Testis (tissue), 3 donors: ENCODE measurements around the gene TRAK2. TPM values are rescaled to one million over a fixed set of nuclear protein-coding genes. Genes with fewer than 3 reads are reported as not detected.
A peak's percentile ranks its signal among the peaks of the same experiment; 100 is the strongest.

ENCODE experiments used
- DNase-seq: peaks from one replicate; pipeline ENCODE4 v3.0.0-alpha.2; 2019
- H3K27ac ChIP-seq, 2 donors: fragments of 200-600 bp; sonication (generic); one replicate each; pipeline ENCODE4 v1.5.1; 2019
- H3K27me3 ChIP-seq: fragments of 200-600 bp; sonication (generic); one replicate; pipeline ENCODE4 v1.5.1; 2019
- H3K36me3 ChIP-seq: fragments of 200-600 bp; sonication (generic); one replicate; pipeline ENCODE4 v1.5.1; 2017; ENCODE audit warnings: low read depth; ENCODE audit errors: missing control alignments
- H3K4me1 ChIP-seq: fragments of 200-600 bp; sonication (generic); one replicate; pipeline ENCODE4 v1.5.1; 2019
- H3K4me3 ChIP-seq, 2 donors: fragments of 200-600 bp; sonication (generic); one replicate each; pipeline ENCODE4 v1.5.1; 2017 to 2019
- H3K9me3 ChIP-seq: fragments of 200-600 bp; sonication (generic); one replicate; pipeline ENCODE4 v1.5.1; 2017
- CTCF ChIP-seq, 3 experiments: fragments of 450-650 bp in 2 of 3; fragments of 200-600 bp in 1 of 3; sonication (generic) in 1 of 3; IDR thresholded peaks; one replicate each; pipeline ENCODE4 v1.5.1; 2016 to 2019; ENCODE audit warnings: antibody characterized with exemption in 3 of 3, mild to moderate bottlenecking in 2 of 3, moderate library complexity in 1 of 3
- POLR2A ChIP-seq: fragments of 450-650 bp; IDR thresholded peaks from one replicate; pipeline ENCODE4 v1.6.1; 2017; ENCODE audit warnings: antibody characterized with exemption, mild to moderate bottlenecking, moderate library complexity
- WGBS, 2 donors: methylation state at CpG; one replicate each; pipeline ENCODE4 v1.1.5; 2018; 5-methylcytosine and 5-hydroxymethylcytosine counted together
- intact Hi-C: fragments of 100-400 bp; cut with DNase I; formaldehyde crosslinking; loops from one replicate; pipeline ENCODE4 v1.15.1; 2023; ENCODE audit warnings: low total_unique reads
- polyA plus RNA-seq: library from polyadenylated mRNA; stranded (reverse); fragments of 350-450 nt; fragmentation: Illumina TruSeq; extraction: RNeasy Lipid Tissue Mini Kit (QIAGEN cat#74804); gene quantifications from one replicate; pipeline ENCODE4 v1.2.3, GENCODE V29; 2014; ENCODE audit warnings: low read depth, low replicate concordance; ENCODE audit not compliant: insufficient read depth
- total RNA-seq, 2 donors: library from RNA; depleted of rRNA; stranded (reverse); fragments of >200 nt; gene quantifications; one replicate each; pipeline ENCODE4 v1.2.3, GENCODE V29; 2016

Gene TRAK2
- total and polyA plus RNA-seq, 3 donors from 2014 or later, result 13.7 to 16.7 (median 15.7) TPM

- H3K36me3 ChIP-seq, result no peaks in the 10 kb centered on the region
- peaks cover 5% of the 10 kb centered on the region for H3K4me1 ChIP-seq
- no peaks in the 10 kb centered on the region for H3K27me3 ChIP-seq
- intact Hi-C loops, result no loop called here
- no peak overlapping the region for H3K27ac ChIP-seq
- DNase-seq, result no peak
- 95 to 96% methylated on average over 2 of the region's 2 CpGs for WGBS, 2 donors
- no peak overlapping the region for H3K4me3 ChIP-seq
- H3K9me3 ChIP-seq, result no peaks in the 10 kb centered on the region
- TF ChIP-seq CTCF (IDR thresholded peaks at IDR 0.05) (no peak), POLR2A (no peak)
Observed at GRCh38 chr2:201436141-201436540, 15.1 kb downstream of the TRAK2 start.

GRCh38 chr2:201433394-201433995 lies 17.8 kb downstream of the TRAK2 start:
- Histone ChIP-seq H3K27me3 (no peaks in the 10 kb centered on the region), H3K9me3 (no peaks in the 10 kb centered on the region), H3K4me1 (peaks cover 5% of the 10 kb centered on the region), H3K4me3 (no peak overlapping the region), H3K36me3 (no peaks in the 10 kb centered on the region), H3K27ac (no peak overlapping the region)
- TF ChIP-seq CTCF (IDR thresholded peaks at IDR 0.05), result no peak
- intact Hi-C loops, result no loop called here
- DNase-seq, result no peak
- WGBS, 2 donors, result 47 to 60% methylated on average over 11 of the region's 11 CpGs

GRCh38 chr2:201432621-201433393 lies 18.5 kb downstream of the TRAK2 start:
- peak overlapping the region in 1 of 2 donors; percentile 25 for H3K27ac ChIP-seq
- intact Hi-C loops, result no loop called here
- TF ChIP-seq POLR2A (no peak), CTCF (IDR thresholded peaks at IDR 0.05) (no peak)
- H3K36me3 ChIP-seq, result no peaks in the 10 kb centered on the region
- H3K4me3 ChIP-seq, result no peak overlapping the region
- peaks cover 5% of the 10 kb centered on the region for H3K4me1 ChIP-seq
- DNase-seq, result peak; percentile 26
- WGBS, 2 donors, result 45 to 46% methylated on average over 5 of the region's 5 CpGs
- H3K9me3 ChIP-seq, result no peaks in the 10 kb centered on the region
- no peaks in the 10 kb centered on the region for H3K27me3 ChIP-seq

- TF ChIP-seq CTCF (IDR thresholded peaks at IDR 0.05), result no peak
- TF ChIP-seq POLR2A, result no peak
- WGBS, 2 donors, result 54 to 58% methylated on average over 4 of the region's 4 CpGs
- H3K27me3 ChIP-seq, result no peaks in the 10 kb centered on the region
- intact Hi-C loops, result no loop called here
- peaks cover 5% of the 10 kb centered on the region for H3K4me1 ChIP-seq
- H3K27ac ChIP-seq, result peak overlapping the region in 1 of 2 donors; percentile 25
- no peak overlapping the region for H3K4me3 ChIP-seq
- DNase-seq, result no peak
- H3K9me3 ChIP-seq, result no peaks in the 10 kb centered on the region
- no peaks in the 10 kb centered on the region for H3K36me3 ChIP-seq
Observed at GRCh38 chr2:201432038-201432620, 19.1 kb downstream of the TRAK2 start.
